Gastrocnemius medialis (tissue), 4 donors: Measurements from ENCODE around the gene POLD1.

Experiments
- POLR2A ChIP-seq, 2 donors: fragments of 450-650 bp; IDR thresholded peaks; one replicate each; pipeline ENCODE4 v1.6.1; 2017; ENCODE audit warnings: antibody characterized with exemption in 2 of 2, mild to moderate bottlenecking in 2 of 2, moderate library complexity in 2 of 2
- TF ChIP-seq, protein P1 (sequence below), 5 experiments: fragments of 450-650 bp in 3 of 5; fragments of 200-600 bp in 2 of 5; sonication (generic) in 2 of 5; IDR thresholded peaks in 4 of 5; conservative IDR thresholded peaks in 1 of 5; 1 replicate in 4 of 5; 2 replicates in 1 of 5; pipeline ENCODE4 v1.5.1; 2016 to 2019; ENCODE audit warnings: antibody characterized with exemption in 5 of 5, mild to moderate bottlenecking in 3 of 5, moderate library complexity in 3 of 5

GRCh38 chr19:50428772-50429463, 44.8 kb downstream of the POLD1 start:
- TF ChIP-seq, protein P1, sequence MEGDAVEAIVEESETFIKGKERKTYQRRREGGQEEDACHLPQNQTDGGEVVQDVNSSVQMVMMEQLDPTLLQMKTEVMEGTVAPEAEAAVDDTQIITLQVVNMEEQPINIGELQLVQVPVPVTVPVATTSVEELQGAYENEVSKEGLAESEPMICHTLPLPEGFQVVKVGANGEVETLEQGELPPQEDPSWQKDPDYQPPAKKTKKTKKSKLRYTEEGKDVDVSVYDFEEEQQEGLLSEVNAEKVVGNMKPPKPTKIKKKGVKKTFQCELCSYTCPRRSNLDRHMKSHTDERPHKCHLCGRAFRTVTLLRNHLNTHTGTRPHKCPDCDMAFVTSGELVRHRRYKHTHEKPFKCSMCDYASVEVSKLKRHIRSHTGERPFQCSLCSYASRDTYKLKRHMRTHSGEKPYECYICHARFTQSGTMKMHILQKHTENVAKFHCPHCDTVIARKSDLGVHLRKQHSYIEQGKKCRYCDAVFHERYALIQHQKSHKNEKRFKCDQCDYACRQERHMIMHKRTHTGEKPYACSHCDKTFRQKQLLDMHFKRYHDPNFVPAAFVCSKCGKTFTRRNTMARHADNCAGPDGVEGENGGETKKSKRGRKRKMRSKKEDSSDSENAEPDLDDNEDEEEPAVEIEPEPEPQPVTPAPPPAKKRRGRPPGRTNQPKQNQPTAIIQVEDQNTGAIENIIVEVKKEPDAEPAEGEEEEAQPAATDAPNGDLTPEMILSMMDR (IDR thresholded peaks at IDR 0.05 in 4 of 5, conservative IDR thresholded peaks at IDR 0.05 in 1 of 5): no peak
- TF ChIP-seq POLR2A (IDR thresholded peaks at IDR 0.05): no peak
